ENCODE data around the gene SLC32A1. TPM values are rescaled to one million over a fixed set of nuclear protein-coding genes. Genes with fewer than 3 reads are reported as not detected.

SLC32A1 gene
- total RNA-seq, 1 donor from 2014 or later: not detected

DNA sequence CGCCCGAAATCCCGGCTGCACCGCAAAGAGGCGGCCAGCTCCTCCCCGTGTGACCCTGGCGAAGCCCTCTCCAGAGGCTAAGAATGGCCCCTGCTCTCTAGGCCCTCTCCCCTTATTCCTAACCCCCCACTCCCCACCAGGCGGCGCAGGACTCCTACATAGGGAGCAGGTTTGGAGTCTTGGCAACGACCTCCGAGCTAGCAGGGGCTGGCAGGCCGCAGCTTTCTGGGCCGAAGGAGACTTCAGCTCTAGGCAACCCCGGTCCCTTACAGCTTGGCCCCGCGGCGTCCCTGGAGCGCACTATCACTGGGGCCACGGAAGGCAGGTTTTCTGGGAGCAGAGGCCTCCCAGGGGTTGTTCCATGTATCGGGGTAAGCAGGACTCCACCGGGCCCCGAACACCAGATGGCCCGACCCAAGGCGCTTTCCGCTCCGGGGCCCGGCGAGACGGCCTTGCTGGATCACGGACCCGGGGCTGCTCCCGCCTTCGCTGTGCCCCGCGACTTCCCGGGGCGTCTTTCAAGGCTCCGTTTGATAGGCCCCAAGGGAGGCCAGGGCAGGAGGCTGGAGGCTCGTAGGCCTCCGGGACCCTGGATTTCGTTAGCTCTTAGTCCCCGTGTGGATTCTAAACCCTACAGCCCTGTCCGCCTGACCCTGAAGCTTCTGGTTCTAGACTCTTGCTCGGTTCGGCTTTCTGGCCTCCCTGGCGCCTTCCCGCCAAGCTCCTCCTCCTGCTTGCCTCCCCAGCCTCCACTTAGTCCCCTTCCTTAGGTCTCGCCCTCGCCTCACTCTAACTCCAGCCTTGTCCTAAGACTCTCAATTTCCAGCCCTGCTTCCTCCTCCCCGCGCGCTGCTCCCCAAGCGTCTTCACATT lies 1.9 kb downstream of the SLC32A1 start:
- Mint-ChIP-seq H3K27ac (peak overlapping the region; percentile 43), H3K4me1 (ENCODE audit: unreplicated experiment) (peaks cover 47% of the 10 kb centered on the region), H3K36me3 (peaks cover 4% of the 10 kb centered on the region), H3K9me3 (no peaks in the 10 kb centered on the region), H3K4me3 (peak overlapping the region; percentile 80), H3K27me3 (peaks cover 96% of the 10 kb centered on the region)
- no peak for DNase-seq (ENCODE audit: extremely low spot score, unreplicated experiment)
- TF ChIP-seq, protein P1, sequence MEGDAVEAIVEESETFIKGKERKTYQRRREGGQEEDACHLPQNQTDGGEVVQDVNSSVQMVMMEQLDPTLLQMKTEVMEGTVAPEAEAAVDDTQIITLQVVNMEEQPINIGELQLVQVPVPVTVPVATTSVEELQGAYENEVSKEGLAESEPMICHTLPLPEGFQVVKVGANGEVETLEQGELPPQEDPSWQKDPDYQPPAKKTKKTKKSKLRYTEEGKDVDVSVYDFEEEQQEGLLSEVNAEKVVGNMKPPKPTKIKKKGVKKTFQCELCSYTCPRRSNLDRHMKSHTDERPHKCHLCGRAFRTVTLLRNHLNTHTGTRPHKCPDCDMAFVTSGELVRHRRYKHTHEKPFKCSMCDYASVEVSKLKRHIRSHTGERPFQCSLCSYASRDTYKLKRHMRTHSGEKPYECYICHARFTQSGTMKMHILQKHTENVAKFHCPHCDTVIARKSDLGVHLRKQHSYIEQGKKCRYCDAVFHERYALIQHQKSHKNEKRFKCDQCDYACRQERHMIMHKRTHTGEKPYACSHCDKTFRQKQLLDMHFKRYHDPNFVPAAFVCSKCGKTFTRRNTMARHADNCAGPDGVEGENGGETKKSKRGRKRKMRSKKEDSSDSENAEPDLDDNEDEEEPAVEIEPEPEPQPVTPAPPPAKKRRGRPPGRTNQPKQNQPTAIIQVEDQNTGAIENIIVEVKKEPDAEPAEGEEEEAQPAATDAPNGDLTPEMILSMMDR (conservative IDR thresholded peaks at IDR 0.05): peak; percentile 75

DNA sequence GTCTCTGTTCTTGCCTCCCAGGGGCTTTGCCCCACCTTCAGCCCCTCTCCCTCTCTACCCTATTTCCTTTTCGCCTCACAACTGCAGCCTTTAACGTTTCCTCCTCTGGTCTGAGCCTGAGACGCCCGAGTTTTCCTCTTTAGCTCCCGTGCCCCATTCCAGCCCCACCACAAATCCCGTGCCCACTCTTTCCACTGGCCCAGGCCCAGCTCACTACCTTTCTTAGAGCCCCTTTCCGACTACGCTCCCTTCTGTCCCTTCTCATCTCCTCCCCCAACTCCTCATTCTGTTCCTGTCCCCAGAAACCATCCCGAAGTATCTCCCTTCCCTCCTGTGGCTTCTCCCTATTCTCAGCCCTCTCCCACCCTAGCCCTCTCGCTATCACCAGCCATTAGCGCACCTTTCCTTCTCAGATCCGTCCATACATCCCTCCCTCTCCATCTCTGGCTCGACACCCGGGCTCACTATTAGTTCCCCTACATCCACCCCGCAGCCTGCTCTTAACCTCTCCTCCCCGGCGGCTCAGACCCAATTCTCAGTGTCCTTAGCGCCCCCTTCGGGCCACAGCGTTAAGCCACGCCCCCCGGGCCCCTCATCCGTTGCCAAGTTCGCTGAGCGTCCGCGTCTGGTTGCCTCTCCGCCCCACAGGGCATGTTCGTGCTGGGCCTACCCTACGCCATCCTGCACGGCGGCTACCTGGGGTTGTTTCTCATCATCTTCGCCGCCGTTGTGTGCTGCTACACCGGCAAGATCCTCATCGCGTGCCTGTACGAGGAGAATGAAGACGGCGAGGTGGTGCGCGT lies 2.7 kb downstream of the SLC32A1 start:
- H3K4me1 Mint-ChIP-seq (ENCODE audit: unreplicated experiment): peaks cover 47% of the 10 kb centered on the region
- peak; percentile 76 for DNase-seq (ENCODE audit: extremely low spot score, unreplicated experiment)
- peak overlapping the region; percentile 36 for H3K27ac Mint-ChIP-seq
- H3K4me3 Mint-ChIP-seq: peak overlapping the region; percentile 68
- H3K27me3 Mint-ChIP-seq: peaks cover 96% of the 10 kb centered on the region
- no peaks in the 10 kb centered on the region for H3K9me3 Mint-ChIP-seq
- TF ChIP-seq, protein P1 (conservative IDR thresholded peaks at IDR 0.05): peak; percentile 60
- H3K36me3 Mint-ChIP-seq: peaks cover 4% of the 10 kb centered on the region

DNA sequence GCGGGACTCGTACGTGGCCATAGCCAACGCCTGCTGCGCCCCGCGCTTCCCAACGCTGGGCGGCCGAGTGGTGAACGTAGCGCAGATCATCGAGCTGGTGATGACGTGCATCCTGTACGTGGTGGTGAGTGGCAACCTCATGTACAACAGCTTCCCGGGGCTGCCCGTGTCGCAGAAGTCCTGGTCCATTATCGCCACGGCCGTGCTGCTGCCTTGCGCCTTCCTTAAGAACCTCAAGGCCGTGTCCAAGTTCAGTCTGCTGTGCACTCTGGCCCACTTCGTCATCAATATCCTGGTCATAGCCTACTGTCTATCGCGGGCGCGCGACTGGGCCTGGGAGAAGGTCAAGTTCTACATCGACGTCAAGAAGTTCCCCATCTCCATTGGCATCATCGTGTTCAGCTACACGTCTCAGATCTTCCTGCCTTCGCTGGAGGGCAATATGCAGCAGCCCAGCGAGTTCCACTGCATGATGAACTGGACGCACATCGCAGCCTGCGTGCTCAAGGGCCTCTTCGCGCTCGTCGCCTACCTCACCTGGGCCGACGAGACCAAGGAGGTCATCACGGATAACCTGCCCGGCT lies 3.4 kb downstream of the SLC32A1 start:
- Mint-ChIP-seq H3K27me3 (peaks cover 96% of the 10 kb centered on the region), H3K27ac (no peak overlapping the region), H3K36me3 (peaks cover 4% of the 10 kb centered on the region), H3K4me1 (ENCODE audit: unreplicated experiment) (peaks cover 47% of the 10 kb centered on the region), H3K9me3 (no peaks in the 10 kb centered on the region), H3K4me3 (peak overlapping the region; percentile 68)
- no peak for DNase-seq (ENCODE audit: extremely low spot score, unreplicated experiment)
- TF ChIP-seq, protein P1 (conservative IDR thresholded peaks at IDR 0.05): no peak

DNA sequence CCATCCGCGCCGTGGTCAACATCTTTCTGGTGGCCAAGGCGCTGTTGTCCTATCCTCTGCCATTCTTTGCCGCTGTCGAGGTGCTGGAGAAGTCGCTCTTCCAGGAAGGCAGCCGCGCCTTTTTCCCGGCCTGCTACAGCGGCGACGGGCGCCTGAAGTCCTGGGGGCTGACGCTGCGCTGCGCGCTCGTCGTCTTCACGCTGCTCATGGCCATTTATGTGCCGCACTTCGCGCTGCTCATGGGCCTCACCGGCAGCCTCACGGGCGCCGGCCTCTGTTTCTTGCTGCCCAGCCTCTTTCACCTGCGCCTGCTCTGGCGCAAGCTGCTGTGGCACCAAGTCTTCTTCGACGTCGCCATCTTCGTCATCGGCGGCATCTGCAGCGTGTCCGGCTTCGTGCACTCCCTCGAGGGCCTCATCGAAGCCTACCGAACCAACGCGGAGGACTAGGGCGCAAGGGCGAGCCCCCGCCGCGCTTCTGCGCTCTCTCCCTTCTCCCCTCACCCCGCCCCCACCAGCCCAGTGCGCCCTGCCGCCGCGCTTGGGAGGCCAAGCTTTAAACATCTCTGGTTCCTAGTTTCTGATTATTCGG lies 4.0 kb downstream of the SLC32A1 start:
- Mint-ChIP-seq H3K4me1 (ENCODE audit: unreplicated experiment) (peaks cover 45% of the 10 kb centered on the region), H3K9me3 (no peaks in the 10 kb centered on the region), H3K27ac (no peak overlapping the region), H3K36me3 (peaks cover 4% of the 10 kb centered on the region), H3K27me3 (peaks cover 96% of the 10 kb centered on the region), H3K4me3 (peak overlapping the region; percentile 68)
- no peak for DNase-seq (ENCODE audit: extremely low spot score, unreplicated experiment)
- TF ChIP-seq, protein P1 (conservative IDR thresholded peaks at IDR 0.05): no peak

DNA sequence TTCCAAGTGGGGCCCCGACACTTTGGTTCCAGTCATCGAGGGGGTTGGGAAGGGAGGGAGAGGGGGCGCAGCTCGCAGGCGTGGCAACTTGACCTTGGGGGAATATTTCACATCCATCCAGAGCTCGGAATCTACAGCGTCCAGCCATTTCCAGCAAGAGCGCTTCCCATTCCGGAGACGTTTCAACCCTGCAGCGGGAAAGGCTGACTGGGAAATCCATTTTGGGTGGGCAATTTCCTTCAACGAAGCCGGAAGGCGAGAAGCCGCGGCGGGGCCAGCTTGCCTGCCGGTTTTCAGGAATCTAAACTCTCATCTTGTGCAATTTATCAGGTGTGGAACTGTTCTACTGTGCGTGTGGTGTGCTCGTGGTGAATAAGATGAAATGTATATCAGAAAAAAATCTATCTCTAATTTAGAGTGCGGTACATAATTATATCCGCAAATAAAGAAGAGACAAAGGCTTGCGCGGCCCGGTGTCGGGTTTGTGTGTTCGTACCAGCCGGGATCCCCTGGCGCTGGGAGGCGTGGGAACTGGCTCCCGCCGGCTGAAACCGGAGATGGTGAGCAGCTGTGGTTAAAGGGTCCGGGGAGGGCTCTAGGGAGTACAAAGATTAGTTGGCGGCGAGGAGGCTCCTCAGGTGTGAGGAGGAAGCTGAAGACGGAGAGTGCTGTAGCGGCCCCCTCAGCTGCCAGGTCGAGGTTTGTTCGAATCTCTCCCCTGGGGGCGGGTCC lies 4.8 kb downstream of the SLC32A1 start:
- peak overlapping the region; percentile 64 for H3K4me3 Mint-ChIP-seq
- no peaks in the 10 kb centered on the region for H3K9me3 Mint-ChIP-seq
- peaks cover 98% of the 10 kb centered on the region for H3K27me3 Mint-ChIP-seq
- peaks cover 42% of the 10 kb centered on the region for H3K4me1 Mint-ChIP-seq (ENCODE audit: unreplicated experiment)
- DNase-seq (ENCODE audit: extremely low spot score, unreplicated experiment): no peak
- no peak overlapping the region for H3K27ac Mint-ChIP-seq
- peaks cover 4% of the 10 kb centered on the region for H3K36me3 Mint-ChIP-seq
- TF ChIP-seq, protein P1 (conservative IDR thresholded peaks at IDR 0.05): no peak

All from type B pancreatic cell (in vitro differentiated cells).